Measurements from ENCODE around the gene SRRM2.

Gene SRRM2

GRCh38 chr16:2766430-2767139, 14.1 kb downstream of the SRRM2 start:
- no peak for TF ChIP-seq CTCF (IDR thresholded peaks at IDR 0.05; ENCODE audit: low read depth, low read length)
- H3K4me3 ChIP-seq (ENCODE audit: low read depth, low read length) = no peak overlapping the region

GRCh38 chr16:2767140-2767731, 14.8 kb downstream of the SRRM2 start:
- no peak overlapping the region for H3K4me3 ChIP-seq (ENCODE audit: low read depth, low read length)
- TF ChIP-seq CTCF (IDR thresholded peaks at IDR 0.05; ENCODE audit: low read depth, low read length) = no peak

- no peak overlapping the region for H3K4me3 ChIP-seq (ENCODE audit: low read depth, low read length)
Measured at GRCh38 chr16:2767891-2768290, 15.5 kb downstream of the SRRM2 start.

GRCh38 chr16:2768403-2769089, 16.1 kb downstream of the SRRM2 start:
- H3K4me3 ChIP-seq (ENCODE audit: low read depth, low read length) = no peak overlapping the region
- TF ChIP-seq CTCF (IDR thresholded peaks at IDR 0.05; ENCODE audit: low read depth, low read length) = no peak

More at GRCh38 chr16:2767891-2768290, 15.5 kb downstream of the SRRM2 start:
- no peak for TF ChIP-seq CTCF (IDR thresholded peaks at IDR 0.05; ENCODE audit: low read depth, low read length)

GRCh38 chr16:2769100-2769529, 16.7 kb downstream of the SRRM2 start:
- no peak overlapping the region for H3K4me3 ChIP-seq (ENCODE audit: low read depth, low read length)
- TF ChIP-seq CTCF (IDR thresholded peaks at IDR 0.05; ENCODE audit: low read depth, low read length) = no peak

- TF ChIP-seq CTCF (IDR thresholded peaks at IDR 0.05; ENCODE audit: low read depth, low read length) = no peak
- no peak overlapping the region for H3K4me3 ChIP-seq (ENCODE audit: low read depth, low read length)
Measured at GRCh38 chr16:2769675-2770056, 17.2 kb downstream of the SRRM2 start.

Measured in WI38 (cell line).